HK-2 (cell line): Measurements from ENCODE around the gene PROC.
"Not testable (repeated sequence)": the region's sequence is repeated elsewhere in the genome, so short reads cannot be mapped to it uniquely, and the experiment has no call there.

ENCODE experiments used
- DNase-seq: peaks from one replicate; pipeline ENCODE4 v3.0.0-alpha.2; 2018; ENCODE audit not compliant: unreplicated experiment

The PROC gene

GRCh38 chr2:127394492-127394891 lies 23.7 kb upstream of the PROC start:
- no peak for DNase-seq

GRCh38 chr2:127397568-127398238 lies 20.5 kb upstream of the PROC start:
- no peak for DNase-seq

- peak; percentile 80 for DNase-seq
Measured at GRCh38 chr2:127398239-127398590, 20.0 kb upstream of the PROC start.

- no peak for DNase-seq
Measured at GRCh38 chr2:127400533-127400896, 17.7 kb upstream of the PROC start.

GRCh38 chr2:127400897-127401756 lies 17.1 kb upstream of the PROC start:
- peak; percentile 39 for DNase-seq

GRCh38 chr2:127401757-127402695 lies 16.2 kb upstream of the PROC start:
- no peak for DNase-seq

- no peak for DNase-seq
Measured at GRCh38 chr2:127403460-127403859, 14.8 kb upstream of the PROC start.

GRCh38 chr2:127404466-127405254 lies 13.6 kb upstream of the PROC start:
- DNase-seq, result no peak

- no peak for DNase-seq
Measured at GRCh38 chr2:127405255-127405610, 13.0 kb upstream of the PROC start.

GRCh38 chr2:127406454-127406853 lies 11.8 kb upstream of the PROC start:
- no peak for DNase-seq

GRCh38 chr2:127407091-127407490 lies 11.1 kb upstream of the PROC start:
- DNase-seq, result no peak

- no peak for DNase-seq
Measured at GRCh38 chr2:127407661-127408003, 10.6 kb upstream of the PROC start.

- peak; percentile 94 for DNase-seq
Measured at GRCh38 chr2:127408004-127408806, 10.0 kb upstream of the PROC start.

- DNase-seq, result no peak
Measured at GRCh38 chr2:127408807-127409099, 9.5 kb upstream of the PROC start.

GRCh38 chr2:127409716-127410115 lies 8.5 kb upstream of the PROC start:
- DNase-seq, result not testable (repeated sequence)

GRCh38 chr2:127410871-127411652 lies 7.2 kb upstream of the PROC start:
- DNase-seq, result no peak

- DNase-seq, result no peak
Measured at GRCh38 chr2:127411653-127412369, 6.4 kb upstream of the PROC start.

- DNase-seq, result no peak
Measured at GRCh38 chr2:127413200-127413599, 5.0 kb upstream of the PROC start.

- DNase-seq, result no peak
Measured at GRCh38 chr2:127413782-127414637, 4.2 kb upstream of the PROC start.
